ENCODE measurements around the gene USP48.

GRCh38 chr1:21654209-21654608 lies 128.7 kb downstream of the USP48 start:
- TF ChIP-seq IRF2 (CRISPR knock-in tag; IDR thresholded peaks at IDR 0.05) (no peak), ZBTB44 (CRISPR knock-in tag; IDR thresholded peaks at IDR 0.05) (no peak), PBX3 (CRISPR knock-in tag; IDR thresholded peaks at IDR 0.05; ENCODE audit: borderline replicate concordance) (no peak), JUN (CRISPR knock-in tag; IDR thresholded peaks at IDR 0.05) (no peak), CTCF (CRISPR knock-in tag; IDR thresholded peaks at IDR 0.05) (no peak), ZNF615 (CRISPR knock-in tag; IDR thresholded peaks at IDR 0.05; ENCODE audit: borderline replicate concordance) (no peak), DPF2 (CRISPR knock-in tag; IDR thresholded peaks at IDR 0.05; ENCODE audit: borderline replicate concordance, low read depth) (no peak), MAX (IDR thresholded peaks at IDR 0.05) (no peak), ZBTB49 (CRISPR knock-in tag; IDR thresholded peaks at IDR 0.05; ENCODE audit: borderline replicate concordance) (no peak), POGZ (CRISPR knock-in tag; IDR thresholded peaks at IDR 0.05) (no peak)
